ENCODE results near the gene ARHGAP15. TPM values are rescaled to one million over a fixed set of nuclear protein-coding genes. Genes with fewer than 3 reads are reported as not detected.

The ARHGAP15 gene
- total RNA-seq, 2 donors from 2014 or later: 0.86 TPM; not detected in 1

GRCh38 chr2:143688248-143688647 lies 559.0 kb downstream of the ARHGAP15 start:
- peaks cover 31% of the 10 kb centered on the region for H3K4me1 Mint-ChIP-seq

GRCh38 chr2:143688815-143689214 lies 559.6 kb downstream of the ARHGAP15 start:
- Mint-ChIP-seq H3K27ac (no peak overlapping the region), H3K36me3 (ENCODE audit: low read depth) (no peaks in the 10 kb centered on the region), H3K4me1 (peaks cover 31% of the 10 kb centered on the region), H3K27me3 (ENCODE audit: insufficient read depth) (no peaks in the 10 kb centered on the region), H3K4me3 (no peak overlapping the region), H3K9me3 (no peaks in the 10 kb centered on the region)
- Histone ChIP-seq H3K27me3 (ENCODE audit: control insufficient read depth, insufficient read depth, low read length, poor library complexity, severe bottlenecking) (no peaks in the 10 kb centered on the region), H3K4me3 (ENCODE audit: low read length) (no peak overlapping the region), H3K9ac (ENCODE audit: extremely low read depth, low read length, poor library complexity, severe bottlenecking) (no peak overlapping the region), H3K36me3 (ENCODE audit: control insufficient read depth, insufficient read depth, low read length) (no peaks in the 10 kb centered on the region), H3K9me3 (ENCODE audit: control insufficient read depth, low read length) (no peaks in the 10 kb centered on the region), H3K4me1 (ENCODE audit: control insufficient read depth, insufficient read depth, low read length) (no peaks in the 10 kb centered on the region), H3K27ac (ENCODE audit: low read depth, low read length) (no peak overlapping the region)
- TF ChIP-seq CTCF (conservative IDR thresholded peaks at IDR 0.05): no peak
- 97 to 100% methylated on average over 1 to 2 of the region's 2 CpGs for WGBS, 2 experiments (ENCODE audit: insufficient coverage in 1 of 2, insufficient read length in 1 of 2)
- DNase-seq: no peak

More at GRCh38 chr2:143688248-143688647, 559.0 kb downstream of the ARHGAP15 start:
- Mint-ChIP-seq H3K27me3 (ENCODE audit: insufficient read depth) (no peaks in the 10 kb centered on the region), H3K9me3 (no peaks in the 10 kb centered on the region), H3K4me3 (no peak overlapping the region), H3K36me3 (ENCODE audit: low read depth) (no peaks in the 10 kb centered on the region), H3K27ac (no peak overlapping the region)
- no peak for DNase-seq
- H3K9me3 ChIP-seq (ENCODE audit: control insufficient read depth, low read length): no peaks in the 10 kb centered on the region
- no peak overlapping the region for H3K27ac ChIP-seq (ENCODE audit: low read depth, low read length)
- H3K27me3 ChIP-seq (ENCODE audit: control insufficient read depth, insufficient read depth, low read length, poor library complexity, severe bottlenecking): no peaks in the 10 kb centered on the region
- no peak overlapping the region for H3K4me3 ChIP-seq (ENCODE audit: low read length)
- WGBS, 2 experiments (ENCODE audit: insufficient coverage in 1 of 2, insufficient read length in 1 of 2): 90 to 100% methylated on average over 1 of the region's 2 CpGs
- no peak overlapping the region for H3K9ac ChIP-seq (ENCODE audit: extremely low read depth, low read length, poor library complexity, severe bottlenecking)
- TF ChIP-seq CTCF (conservative IDR thresholded peaks at IDR 0.05): no peak
- no peaks in the 10 kb centered on the region for H3K36me3 ChIP-seq (ENCODE audit: control insufficient read depth, insufficient read depth, low read length)
- H3K4me1 ChIP-seq (ENCODE audit: control insufficient read depth, insufficient read depth, low read length): no peaks in the 10 kb centered on the region

- Histone ChIP-seq H3K4me3 (ENCODE audit: low read length) (no peak overlapping the region), H3K36me3 (ENCODE audit: control insufficient read depth, insufficient read depth, low read length) (no peaks in the 10 kb centered on the region), H3K4me1 (ENCODE audit: control insufficient read depth, insufficient read depth, low read length) (no peaks in the 10 kb centered on the region), H3K9me3 (ENCODE audit: control insufficient read depth, low read length) (no peaks in the 10 kb centered on the region), H3K27me3 (ENCODE audit: control insufficient read depth, insufficient read depth, low read length, poor library complexity, severe bottlenecking) (no peaks in the 10 kb centered on the region), H3K9ac (ENCODE audit: extremely low read depth, low read length, poor library complexity, severe bottlenecking) (no peak overlapping the region), H3K27ac (ENCODE audit: low read depth, low read length) (no peak overlapping the region)
- no peak overlapping the region for H3K4me3 Mint-ChIP-seq
- peaks cover 36% of the 10 kb centered on the region for H3K4me1 Mint-ChIP-seq
- TF ChIP-seq CTCF (conservative IDR thresholded peaks at IDR 0.05): no peak
- no peaks in the 10 kb centered on the region for H3K27me3 Mint-ChIP-seq (ENCODE audit: insufficient read depth)
- no peak overlapping the region for H3K27ac Mint-ChIP-seq
- no peaks in the 10 kb centered on the region for H3K9me3 Mint-ChIP-seq
- H3K36me3 Mint-ChIP-seq (ENCODE audit: low read depth): no peaks in the 10 kb centered on the region
- no peak for DNase-seq
- WGBS, 2 experiments (ENCODE audit: insufficient coverage in 1 of 2, insufficient read length in 1 of 2): 71 to 74% methylated on average over 1 of the region's 1 CpG
These were observed 560.3 kb downstream of the ARHGAP15 start for GRCh38 chr2:143689541-143689940.
